ENCODE measurements around the gene SPAG17.

DNA sequence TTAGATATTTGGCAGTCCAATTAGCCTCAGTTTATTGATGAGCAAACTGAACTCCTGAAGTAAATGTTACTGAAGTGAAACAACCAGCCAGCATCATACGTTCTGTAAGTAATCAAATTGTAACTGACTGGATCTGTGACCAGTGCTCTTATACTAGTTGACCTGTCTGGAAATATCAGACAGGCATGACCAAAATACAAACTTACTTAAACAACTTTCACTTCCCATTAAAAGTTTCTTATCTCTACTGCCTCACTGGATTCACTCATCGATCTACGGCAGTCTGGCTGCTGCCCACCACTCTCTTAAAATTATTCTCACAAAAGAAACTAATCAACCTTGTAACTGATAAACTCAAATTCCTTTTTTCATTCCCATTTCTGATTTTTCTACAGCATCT, 199.1 kb downstream of the SPAG17 start:
- TF ChIP-seq, protein P1, sequence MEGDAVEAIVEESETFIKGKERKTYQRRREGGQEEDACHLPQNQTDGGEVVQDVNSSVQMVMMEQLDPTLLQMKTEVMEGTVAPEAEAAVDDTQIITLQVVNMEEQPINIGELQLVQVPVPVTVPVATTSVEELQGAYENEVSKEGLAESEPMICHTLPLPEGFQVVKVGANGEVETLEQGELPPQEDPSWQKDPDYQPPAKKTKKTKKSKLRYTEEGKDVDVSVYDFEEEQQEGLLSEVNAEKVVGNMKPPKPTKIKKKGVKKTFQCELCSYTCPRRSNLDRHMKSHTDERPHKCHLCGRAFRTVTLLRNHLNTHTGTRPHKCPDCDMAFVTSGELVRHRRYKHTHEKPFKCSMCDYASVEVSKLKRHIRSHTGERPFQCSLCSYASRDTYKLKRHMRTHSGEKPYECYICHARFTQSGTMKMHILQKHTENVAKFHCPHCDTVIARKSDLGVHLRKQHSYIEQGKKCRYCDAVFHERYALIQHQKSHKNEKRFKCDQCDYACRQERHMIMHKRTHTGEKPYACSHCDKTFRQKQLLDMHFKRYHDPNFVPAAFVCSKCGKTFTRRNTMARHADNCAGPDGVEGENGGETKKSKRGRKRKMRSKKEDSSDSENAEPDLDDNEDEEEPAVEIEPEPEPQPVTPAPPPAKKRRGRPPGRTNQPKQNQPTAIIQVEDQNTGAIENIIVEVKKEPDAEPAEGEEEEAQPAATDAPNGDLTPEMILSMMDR (IDR thresholded peaks at IDR 0.05; ENCODE audit: poor library complexity, severe bottlenecking): no peak
- no peak for TF ChIP-seq EZH2 (IDR thresholded peaks at IDR 0.05; ENCODE audit: borderline replicate concordance, insufficient read depth, low read length, poor library complexity, severe bottlenecking)
- no peak for TF ChIP-seq RAD21 (conservative IDR thresholded peaks at IDR 0.05)
- TF ChIP-seq, protein P2, sequence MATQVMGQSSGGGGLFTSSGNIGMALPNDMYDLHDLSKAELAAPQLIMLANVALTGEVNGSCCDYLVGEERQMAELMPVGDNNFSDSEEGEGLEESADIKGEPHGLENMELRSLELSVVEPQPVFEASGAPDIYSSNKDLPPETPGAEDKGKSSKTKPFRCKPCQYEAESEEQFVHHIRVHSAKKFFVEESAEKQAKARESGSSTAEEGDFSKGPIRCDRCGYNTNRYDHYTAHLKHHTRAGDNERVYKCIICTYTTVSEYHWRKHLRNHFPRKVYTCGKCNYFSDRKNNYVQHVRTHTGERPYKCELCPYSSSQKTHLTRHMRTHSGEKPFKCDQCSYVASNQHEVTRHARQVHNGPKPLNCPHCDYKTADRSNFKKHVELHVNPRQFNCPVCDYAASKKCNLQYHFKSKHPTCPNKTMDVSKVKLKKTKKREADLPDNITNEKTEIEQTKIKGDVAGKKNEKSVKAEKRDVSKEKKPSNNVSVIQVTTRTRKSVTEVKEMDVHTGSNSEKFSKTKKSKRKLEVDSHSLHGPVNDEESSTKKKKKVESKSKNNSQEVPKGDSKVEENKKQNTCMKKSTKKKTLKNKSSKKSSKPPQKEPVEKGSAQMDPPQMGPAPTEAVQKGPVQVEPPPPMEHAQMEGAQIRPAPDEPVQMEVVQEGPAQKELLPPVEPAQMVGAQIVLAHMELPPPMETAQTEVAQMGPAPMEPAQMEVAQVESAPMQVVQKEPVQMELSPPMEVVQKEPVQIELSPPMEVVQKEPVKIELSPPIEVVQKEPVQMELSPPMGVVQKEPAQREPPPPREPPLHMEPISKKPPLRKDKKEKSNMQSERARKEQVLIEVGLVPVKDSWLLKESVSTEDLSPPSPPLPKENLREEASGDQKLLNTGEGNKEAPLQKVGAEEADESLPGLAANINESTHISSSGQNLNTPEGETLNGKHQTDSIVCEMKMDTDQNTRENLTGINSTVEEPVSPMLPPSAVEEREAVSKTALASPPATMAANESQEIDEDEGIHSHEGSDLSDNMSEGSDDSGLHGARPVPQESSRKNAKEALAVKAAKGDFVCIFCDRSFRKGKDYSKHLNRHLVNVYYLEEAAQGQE (IDR thresholded peaks at IDR 0.05; ENCODE audit: borderline replicate concordance): no peak
- TF ChIP-seq TAF1 (IDR thresholded peaks at IDR 0.05; ENCODE audit: low read depth): no peak
- TF ChIP-seq POLR2AphosphoS5 (IDR thresholded peaks at IDR 0.05): no peak
- no peak for TF ChIP-seq EP300 (conservative IDR thresholded peaks at IDR 0.05; ENCODE audit: poor library complexity, severe bottlenecking)
- TF ChIP-seq MXI1 (conservative IDR thresholded peaks at IDR 0.05; ENCODE audit: poor library complexity, severe bottlenecking): no peak
- no peak for TF ChIP-seq SMC3 (conservative IDR thresholded peaks at IDR 0.05; ENCODE audit: poor library complexity)

Measured in neural cell (in vitro differentiated cells).